ENCODE measurements around the gene LCP1.

GRCh38 chr13:46168783-46169182 is 13.2 kb downstream of the LCP1 start:
- TF ChIP-seq SUZ12 (IDR thresholded peaks at IDR 0.05; ENCODE audit: extremely low read depth, insufficient read depth, insufficient read length) (no peak), YY1 (IDR thresholded peaks at IDR 0.05; ENCODE audit: insufficient read depth, insufficient read length) (no peak)
